H9 (cell line): ENCODE data around the gene TRMT2A. TPM values are rescaled to one million over a fixed set of nuclear protein-coding genes. Genes with fewer than 3 reads are reported as not detected.

Source experiments
- DNase-seq: peaks from one replicate; pipeline ENCODE4 v3.0.0-alpha.2; 2017
- H2AFZ ChIP-seq: one replicate; pipeline ENCODE4 v1.6.1; 2013; ENCODE audit warnings: mild to moderate bottlenecking, low read length, control low read depth, moderate library complexity
- H2AK5ac ChIP-seq: 2 replicates; pipeline ENCODE4 v1.6.1; 2013; ENCODE audit warnings: low read length, control low read depth, mixed read lengths; ENCODE audit not compliant: insufficient read length
- H2BK120ac ChIP-seq: one replicate; pipeline ENCODE4 v1.6.1; 2013; ENCODE audit warnings: low read depth, mild to moderate bottlenecking, low read length, control low read depth, inconsistent platforms; ENCODE audit not compliant: poor library complexity, severe bottlenecking
- H2BK12ac ChIP-seq: 2 replicates; pipeline ENCODE4 v1.6.1; 2013; ENCODE audit warnings: low read length, control low read depth, mixed read lengths, low read depth; ENCODE audit not compliant: insufficient read length
- H2BK15ac ChIP-seq: 2 replicates; pipeline ENCODE4 v1.6.1; 2013; ENCODE audit warnings: low read depth, low read length, control low read depth
- H2BK20ac ChIP-seq: one replicate; pipeline ENCODE4 v1.6.1; 2013; ENCODE audit warnings: low read depth, mild to moderate bottlenecking, low read length, control low read depth, inconsistent platforms; ENCODE audit not compliant: poor library complexity, severe bottlenecking
- H2BK5ac ChIP-seq: 2 replicates; pipeline ENCODE4 v1.6.1; 2013; ENCODE audit warnings: low read length, control low read depth, mixed read lengths; ENCODE audit not compliant: insufficient read length
- H3K14ac ChIP-seq: 2 replicates; pipeline ENCODE4 v1.6.1; 2013; ENCODE audit warnings: low read length, control low read depth; ENCODE audit not compliant: insufficient read depth
- H3K18ac ChIP-seq: 2 replicates; pipeline ENCODE4 v1.6.1; 2013; ENCODE audit warnings: low read depth, mild to moderate bottlenecking, mixed read lengths, low read length, control low read depth; ENCODE audit not compliant: insufficient read length
- H3K23ac ChIP-seq: 2 replicates; pipeline ENCODE4 v1.6.1; 2013; ENCODE audit warnings: low read length, control low read depth, mixed read lengths, low read depth; ENCODE audit not compliant: insufficient read length
- H3K23me2 ChIP-seq: 2 replicates; pipeline ENCODE4 v1.6.1; 2013; ENCODE audit warnings: low read depth, mild to moderate bottlenecking, mixed read lengths, low read length, control low read depth; ENCODE audit not compliant: insufficient read length, poor library complexity, severe bottlenecking
- H3K27ac ChIP-seq: 2 replicates; pipeline ENCODE4 v1.5.1; 2013; ENCODE audit warnings: low read length, control low read depth, mixed read lengths, low read depth; ENCODE audit not compliant: insufficient read length
- H3K27me3 ChIP-seq: 2 replicates; pipeline ENCODE4 v1.6.1; 2013; ENCODE audit warnings: low read length, control low read depth, inconsistent platforms; ENCODE audit not compliant: insufficient read depth
- H3K4ac ChIP-seq: 2 replicates; pipeline ENCODE4 v1.6.1; 2013; ENCODE audit warnings: low read depth, mild to moderate bottlenecking, control low read depth, inconsistent platforms, low read length, moderate library complexity
- H3K4me1 ChIP-seq: 2 replicates; pipeline ENCODE4 v1.6.1; 2013; ENCODE audit warnings: low read length, control low read depth, inconsistent platforms; ENCODE audit not compliant: insufficient read depth
- H3K4me2 ChIP-seq: 2 replicates; pipeline ENCODE4 v1.6.1; 2013; ENCODE audit warnings: low read length, control low read depth, mixed read lengths; ENCODE audit not compliant: insufficient read length, insufficient read depth
- H3K56ac ChIP-seq: 2 replicates; pipeline ENCODE4 v1.6.1; 2013; ENCODE audit warnings: low read depth, mild to moderate bottlenecking, mixed read lengths, low read length, control low read depth; ENCODE audit not compliant: insufficient read length
- H3K79me1 ChIP-seq: 2 replicates; pipeline ENCODE4 v1.6.1; 2013; ENCODE audit warnings: low read depth, mild to moderate bottlenecking, moderate library complexity, low read length, control low read depth, inconsistent platforms; ENCODE audit not compliant: insufficient read depth, poor library complexity, severe bottlenecking
- H3K79me2 ChIP-seq: 2 replicates; pipeline ENCODE4 v1.6.1; 2013; ENCODE audit warnings: low read length, control low read depth, inconsistent platforms; ENCODE audit not compliant: insufficient read depth
- H3K9ac ChIP-seq: 2 replicates; pipeline ENCODE4 v1.6.1; 2013; ENCODE audit warnings: low read length, control low read depth, mixed read lengths; ENCODE audit not compliant: insufficient read length; ENCODE audit errors: extremely low read depth
- H3K9me3 ChIP-seq: one replicate; pipeline ENCODE4 v1.6.1; 2013; ENCODE audit warnings: low read depth, low read length, inconsistent platforms; ENCODE audit not compliant: control insufficient read depth
- H3T11ph ChIP-seq: one replicate; pipeline ENCODE4 v1.6.1; 2013; ENCODE audit warnings: mild to moderate bottlenecking, low read length, control low read depth, inconsistent platforms
- H4K20me1 ChIP-seq: one replicate; pipeline ENCODE4 v1.6.1; 2013; ENCODE audit not compliant: control insufficient read depth, insufficient read length, insufficient read depth
- H4K5ac ChIP-seq: 2 replicates; pipeline ENCODE4 v1.6.1; 2013; ENCODE audit warnings: low read depth, mild to moderate bottlenecking, mixed read lengths, low read length, control low read depth; ENCODE audit not compliant: insufficient read length
- H4K8ac ChIP-seq: replicated peaks from 2 replicates; pipeline ENCODE4 v1.6.1; 2013; ENCODE audit warnings: low read length, control low read depth, mixed read lengths, low read depth; ENCODE audit not compliant: insufficient read length
- H4K91ac ChIP-seq: 2 replicates; pipeline ENCODE4 v1.6.1; 2013; ENCODE audit warnings: low read depth, mild to moderate bottlenecking, moderate library complexity, mixed read lengths, low read length, control low read depth; ENCODE audit not compliant: insufficient read length
- H3K27ac Mint-ChIP-seq, 3 experiments: 2 replicates in 2 of 3; 3 replicates in 1 of 3; pipeline ENCODE4 v1.8.0; 2020 to 2021; ENCODE audit warnings: mixed read lengths in 3 of 3, mild to moderate bottlenecking in 1 of 3, moderate library complexity in 1 of 3
- H3K27me3 Mint-ChIP-seq: 2 replicates; pipeline ENCODE4 v1.8.0; 2021; ENCODE audit warnings: low read depth, mild to moderate bottlenecking, moderate library complexity, mixed read lengths
- H3K36me3 Mint-ChIP-seq, 3 experiments: 2 replicates in 2 of 3; 3 replicates in 1 of 3; pipeline ENCODE4 v1.8.0; 2020 to 2021; ENCODE audit warnings: low read depth in 3 of 3, mixed read lengths in 3 of 3; ENCODE audit not compliant: insufficient read depth in 1 of 3
- H3K4me1 Mint-ChIP-seq, 2 experiments: 2 replicates each; pipeline ENCODE4 v1.8.0; 2020; ENCODE audit warnings: mixed read lengths in 2 of 2
- H3K4me3 Mint-ChIP-seq, 2 experiments: 2 replicates in 1 of 2; 3 replicates in 1 of 2; pipeline ENCODE4 v1.8.0; 2020 to 2021; ENCODE audit warnings: mild to moderate bottlenecking in 2 of 2, mixed read lengths in 2 of 2, moderate library complexity in 1 of 2
- H3K9me3 Mint-ChIP-seq, 2 experiments: 2 replicates in 1 of 2; 3 replicates in 1 of 2; pipeline ENCODE4 v1.8.0; 2020; ENCODE audit warnings: mild to moderate bottlenecking in 2 of 2, mixed read lengths in 2 of 2, moderate library complexity in 1 of 2
- WGBS: extraction: QIAGEN DNeasy Blood & Tissue Kit; methylation state at CpG from one replicate; pipeline ENCODE4 v1.1.7; 2013; ENCODE audit warnings: missing lambda C conversion rate, low lambda C conversion rate, mixed read lengths; ENCODE audit not compliant: insufficient read length; ENCODE audit errors: extremely low coverage; 5-methylcytosine and 5-hydroxymethylcytosine counted together
- total RNA-seq: library from RNA; stranded (reverse); gene quantifications from 2 replicates; pipeline ENCODE4 v1.2.1, GENCODE V29; 2021
- TF ChIP-seq, protein P1 (sequence below): fragments of 200-600 bp; sonication (generic); conservative IDR thresholded peaks from 3 replicates; pipeline ENCODE4 v1.8.0; 2021; ENCODE audit warnings: antibody characterized with exemption, mild to moderate bottlenecking

Gene TRMT2A
- total RNA-seq, 1 experiment from 2014 or later, result 58.2 TPM

DNA sequence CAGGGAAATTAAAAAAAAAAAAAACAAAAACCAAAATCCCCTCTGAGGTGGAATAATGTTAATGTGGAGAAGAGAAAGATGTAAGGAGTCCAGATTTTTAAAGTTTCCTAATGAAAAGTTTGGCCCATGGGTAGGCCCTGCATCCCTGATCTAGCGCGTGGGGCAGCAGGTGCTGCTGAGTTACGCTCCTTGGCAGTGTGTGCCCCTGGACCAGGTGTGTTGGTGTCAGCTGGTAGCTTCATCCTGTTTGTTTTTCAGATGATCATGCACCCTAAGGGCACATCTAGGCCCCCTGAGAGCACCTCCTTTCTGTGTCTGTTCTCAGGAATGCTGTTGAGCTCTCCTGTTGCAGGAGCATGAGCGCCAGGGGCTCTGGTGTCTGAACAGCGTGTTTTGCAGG is 30.3 kb downstream of the TRMT2A start:
- H3K79me2 ChIP-seq, result peaks cover 22% of the 10 kb centered on the region
- TF ChIP-seq, protein P1, sequence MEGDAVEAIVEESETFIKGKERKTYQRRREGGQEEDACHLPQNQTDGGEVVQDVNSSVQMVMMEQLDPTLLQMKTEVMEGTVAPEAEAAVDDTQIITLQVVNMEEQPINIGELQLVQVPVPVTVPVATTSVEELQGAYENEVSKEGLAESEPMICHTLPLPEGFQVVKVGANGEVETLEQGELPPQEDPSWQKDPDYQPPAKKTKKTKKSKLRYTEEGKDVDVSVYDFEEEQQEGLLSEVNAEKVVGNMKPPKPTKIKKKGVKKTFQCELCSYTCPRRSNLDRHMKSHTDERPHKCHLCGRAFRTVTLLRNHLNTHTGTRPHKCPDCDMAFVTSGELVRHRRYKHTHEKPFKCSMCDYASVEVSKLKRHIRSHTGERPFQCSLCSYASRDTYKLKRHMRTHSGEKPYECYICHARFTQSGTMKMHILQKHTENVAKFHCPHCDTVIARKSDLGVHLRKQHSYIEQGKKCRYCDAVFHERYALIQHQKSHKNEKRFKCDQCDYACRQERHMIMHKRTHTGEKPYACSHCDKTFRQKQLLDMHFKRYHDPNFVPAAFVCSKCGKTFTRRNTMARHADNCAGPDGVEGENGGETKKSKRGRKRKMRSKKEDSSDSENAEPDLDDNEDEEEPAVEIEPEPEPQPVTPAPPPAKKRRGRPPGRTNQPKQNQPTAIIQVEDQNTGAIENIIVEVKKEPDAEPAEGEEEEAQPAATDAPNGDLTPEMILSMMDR, result no peak

More for the DNA sequence above, 30.3 kb downstream of the TRMT2A start:
- no CpG with 5 or more reads among the region's 5 CpGs for WGBS
- Histone ChIP-seq H3K14ac (no peak overlapping the region), H2BK5ac (no peak overlapping the region), H3T11ph (no peak overlapping the region), H2AK5ac (no peak overlapping the region), H4K5ac (no peak overlapping the region), H3K4me2 (no peak overlapping the region), H3K23me2 (no peaks in the 10 kb centered on the region), H3K27ac (no peak overlapping the region), H2BK120ac (no peak overlapping the region), H4K20me1 (peaks cover 6% of the 10 kb centered on the region), H2BK15ac (no peak overlapping the region), H3K23ac (no peak overlapping the region), H3K4ac (no peak overlapping the region), H3K4me1 (peaks cover 2% of the 10 kb centered on the region; the same call in 1 of the 2 replicates), H2BK12ac (no peak overlapping the region), H3K27me3 (no peaks in the 10 kb centered on the region), H4K91ac (no peak overlapping the region), H3K79me1 (peaks cover 14% of the 10 kb centered on the region), H2AFZ (no peak overlapping the region), H3K56ac (no peak overlapping the region), H3K18ac (no peak overlapping the region), H4K8ac (no peak overlapping the region), H2BK20ac (no peak overlapping the region), H3K9ac (no peak overlapping the region), H3K9me3 (no peaks in the 10 kb centered on the region)
- Mint-ChIP-seq H3K4me3 (no peak overlapping the region), H3K27ac (peak overlapping the region in 2 of 3 experiments; percentile 54 to 86; a peak in 1 of 7 replicates), H3K36me3 (peaks cover 55 to 79% (median 75%) of the 10 kb centered on the region in 3 experiments; a peak in 6 of 7 replicates), H3K27me3 (no peaks in the 10 kb centered on the region), H3K4me1 (peaks cover 29 to 35% of the 10 kb centered on the region in 2 experiments), H3K9me3 (no peaks in the 10 kb centered on the region)
- no peak for DNase-seq
